Smooth muscle cell (in vitro differentiated cells): ENCODE results near the gene WNK3. TPM values are rescaled to one million over a fixed set of nuclear protein-coding genes. Genes with fewer than 3 reads are reported as not detected.
A peak's percentile ranks its signal among the peaks of the same experiment; 100 is the strongest.

ENCODE experiments used
- DNase-seq: peaks from one replicate; lab custom pipeline; 2025; ENCODE audit not compliant: unreplicated experiment; lab: John Stamatoyannopoulos, UW
- H2AFZ ChIP-seq: fragments of 200-600 bp; sonication (generic); 2 replicates; pipeline ENCODE4 v1.6.0; 2016; ENCODE audit warnings: antibody characterized with exemption, low read depth, mild to moderate bottlenecking
- H3F3A ChIP-seq: fragments of 200-600 bp; sonication (generic); 2 replicates; pipeline ENCODE4 v1.6.0; 2017; ENCODE audit warnings: antibody characterized with exemption, low read depth
- H3K27ac ChIP-seq: fragments of 200-600 bp; sonication (generic); 2 replicates; pipeline ENCODE4 v1.5.1; 2016; ENCODE audit warnings: low read depth, mild to moderate bottlenecking
- H3K27me3 ChIP-seq: fragments of 200-600 bp; sonication (generic); 2 replicates; pipeline ENCODE4 v1.6.1; 2016; ENCODE audit warnings: low read depth, mild to moderate bottlenecking
- H3K36me3 ChIP-seq: fragments of 200-600 bp; sonication (generic); 2 replicates; pipeline ENCODE4 v1.5.1; 2016; ENCODE audit warnings: low read depth
- H3K4me1 ChIP-seq: fragments of 200-600 bp; sonication (generic); 2 replicates; pipeline ENCODE4 v1.5.1; 2016; ENCODE audit warnings: low read depth
- H3K4me2 ChIP-seq: fragments of 200-600 bp; sonication (generic); 2 replicates; pipeline ENCODE4 v1.6.0; 2016; ENCODE audit warnings: mild to moderate bottlenecking
- H3K4me3 ChIP-seq: fragments of 200-600 bp; sonication (generic); 2 replicates; pipeline ENCODE4 v1.5.1; 2016; ENCODE audit warnings: mild to moderate bottlenecking
- H3K79me2 ChIP-seq: fragments of 200-600 bp; sonication (generic); 2 replicates; pipeline ENCODE4 v1.6.0; 2016; ENCODE audit warnings: low read depth, mild to moderate bottlenecking
- H3K9ac ChIP-seq: fragments of 200-600 bp; sonication (generic); 2 replicates; pipeline ENCODE4 v1.6.0; 2016; ENCODE audit warnings: low read depth
- H3K9me3 ChIP-seq: fragments of 200-600 bp; sonication (generic); replicated peaks from 2 replicates; pipeline ENCODE4 v1.5.1; 2016; ENCODE audit warnings: low read depth
- H4K20me1 ChIP-seq: fragments of 200-600 bp; sonication (generic); 2 replicates; pipeline ENCODE4 v1.6.0; 2016; ENCODE audit warnings: low read depth
- CTCF ChIP-seq: fragments of 200-600 bp; sonication (generic); IDR thresholded peaks from 2 replicates; pipeline ENCODE4 v1.5.1; 2017; ENCODE audit warnings: borderline replicate concordance, mild to moderate bottlenecking, antibody characterized with exemption; ENCODE audit not compliant: insufficient read depth, poor library complexity, severe bottlenecking
- WGBS: methylation state at CpG from one replicate; pipeline ENCODE4 v1.1.7; 2016; ENCODE audit warnings: low lambda C conversion rate; 5-methylcytosine and 5-hydroxymethylcytosine counted together
- polyA plus RNA-seq: library from polyadenylated mRNA; unstranded; fragments of >200 nt; fragmentation: Nextera tagmentation; extraction: Ambion mirVana; gene quantifications from 2 replicates; pipeline ENCODE4 v1.2.1, GENCODE V29; 2016
- total RNA-seq: library from RNA; depleted of rRNA; stranded (reverse); fragments of >200 nt; gene quantifications from 2 replicates; pipeline ENCODE4 v1.2.3, GENCODE V29; 2014

WNK3 gene
- total and polyA plus RNA-seq, 2 experiments from 2014 or later = 3.6 to 5.4 TPM

GRCh38 chrX:54182194-54182863, 175.5 kb downstream of the WNK3 start:
- Histone ChIP-seq H3K36me3 (no peaks in the 10 kb centered on the region), H2AFZ (no peak overlapping the region)

GRCh38 chrX:54181202-54181953, 176.5 kb downstream of the WNK3 start:
- DNase-seq = no peak
- Histone ChIP-seq H2AFZ (no peak overlapping the region), H3K79me2 (peaks cover 36% of the 10 kb centered on the region), H3K4me2 (peak overlapping the region; percentile 85), H3K9ac (peak overlapping the region; percentile 22), H3K27me3 (no peaks in the 10 kb centered on the region), H3K36me3 (no peaks in the 10 kb centered on the region), H3K4me1 (peaks cover 12% of the 10 kb centered on the region), H3F3A (no peaks in the 10 kb centered on the region), H3K9me3 (no peaks in the 10 kb centered on the region), H3K27ac (peak overlapping the region; percentile 87), H4K20me1 (no peaks in the 10 kb centered on the region), H3K4me3 (peak overlapping the region; percentile 61)
- WGBS = 51% methylated on average over 4 of the region's 4 CpGs
- TF ChIP-seq CTCF = no peak

More at GRCh38 chrX:54182194-54182863, 175.5 kb downstream of the WNK3 start:
- Histone ChIP-seq H3K9me3 (no peaks in the 10 kb centered on the region), H3F3A (no peaks in the 10 kb centered on the region), H3K9ac (peak overlapping the region; percentile 22), H3K4me1 (peaks cover 12% of the 10 kb centered on the region), H3K4me2 (peak overlapping the region; percentile 85), H3K27me3 (no peaks in the 10 kb centered on the region), H4K20me1 (no peaks in the 10 kb centered on the region), H3K79me2 (peaks cover 32% of the 10 kb centered on the region), H3K4me3 (peak overlapping the region; percentile 61), H3K27ac (peak overlapping the region; percentile 87)
- peak; percentile 13 for DNase-seq
- no peak for TF ChIP-seq CTCF
- WGBS = 48% methylated on average over 36 of the region's 36 CpGs

GRCh38 chrX:54180403-54180802, 177.4 kb downstream of the WNK3 start:
- DNase-seq = no peak
- H2AFZ ChIP-seq = no peak overlapping the region
- no peaks in the 10 kb centered on the region for H4K20me1 ChIP-seq
- H3K36me3 ChIP-seq = no peaks in the 10 kb centered on the region
- no peaks in the 10 kb centered on the region for H3K9me3 ChIP-seq
- TF ChIP-seq CTCF = no peak
- peak overlapping the region; percentile 61 for H3K4me3 ChIP-seq
- 31% methylated on average over 4 of the region's 4 CpGs for WGBS
- H3K4me1 ChIP-seq = peaks cover 12% of the 10 kb centered on the region
- H3K27me3 ChIP-seq = no peaks in the 10 kb centered on the region
- H3K79me2 ChIP-seq = peaks cover 46% of the 10 kb centered on the region
- H3F3A ChIP-seq = no peaks in the 10 kb centered on the region
- H3K9ac ChIP-seq = peak overlapping the region; percentile 14
- peak overlapping the region; percentile 87 for H3K27ac ChIP-seq
- peak overlapping the region; percentile 85 for H3K4me2 ChIP-seq
